ENCODE data around the gene KRT33B.
"Not testable (repeated sequence)": the region's sequence is repeated elsewhere in the genome, so short reads cannot be mapped to it uniquely, and the experiment has no call there.

KRT33B gene

GRCh38 chr17:41393294-41393693 lies 23.7 kb upstream of the KRT33B start:
- DNase-seq, result no peak

GRCh38 chr17:41392278-41392677 lies 22.7 kb upstream of the KRT33B start:
- no peak for DNase-seq

GRCh38 chr17:41391535-41391934 lies 21.9 kb upstream of the KRT33B start:
- DNase-seq, result no peak

GRCh38 chr17:41390411-41390938 lies 20.9 kb upstream of the KRT33B start:
- no peak for DNase-seq

GRCh38 chr17:41387670-41388069 lies 18.1 kb upstream of the KRT33B start:
- DNase-seq, result no peak

- DNase-seq, result no peak
Measured at GRCh38 chr17:41386227-41386626, 16.6 kb upstream of the KRT33B start.

- DNase-seq, result no peak
Measured at GRCh38 chr17:41383690-41384089, 14.1 kb upstream of the KRT33B start.

GRCh38 chr17:41382394-41382793 lies 12.8 kb upstream of the KRT33B start:
- no peak for DNase-seq

GRCh38 chr17:41381943-41382342 lies 12.3 kb upstream of the KRT33B start, which contains the start of gene KRT34:
Gene KRT34, minus strand, starts transcription at chr17:41382306. Its CDS starts 60 bp downstream, at chr17:41382246.
- DNase-seq, result not testable (repeated sequence)

- DNase-seq, result not testable (repeated sequence)
Measured at GRCh38 chr17:41380091-41380490, 10.5 kb upstream of the KRT33B start.

- no peak for DNase-seq
Measured at GRCh38 chr17:41377546-41377945, 7.9 kb upstream of the KRT33B start.

- no peak for DNase-seq
Measured at GRCh38 chr17:41369023-41369422, 590 bp downstream of the KRT33B start.

- no peak for DNase-seq
Measured at GRCh38 chr17:41367426-41368075, 2.1 kb downstream of the KRT33B start.

- DNase-seq, result no peak
Measured at GRCh38 chr17:41366070-41366469, 3.5 kb downstream of the KRT33B start.

- DNase-seq, result no peak
Measured at GRCh38 chr17:41363881-41364280, 5.7 kb downstream of the KRT33B start.

GRCh38 chr17:41360296-41360995 lies 9.2 kb downstream of the KRT33B start:
- DNase-seq, result no peak

GRCh38 chr17:41354536-41354935 lies 15.1 kb downstream of the KRT33B start:
- no peak for DNase-seq

GRCh38 chr17:41352597-41353366 lies 16.8 kb downstream of the KRT33B start:
- no peak for DNase-seq

- no peak for DNase-seq
Measured at GRCh38 chr17:41351177-41351576, 18.4 kb downstream of the KRT33B start.

GRCh38 chr17:41350381-41350878 lies 19.2 kb downstream of the KRT33B start, which contains the start of gene KRT33A:
Gene KRT33A, minus strand, starts transcription at chr17:41350828. Its CDS starts 61 bp downstream, at chr17:41350767.
- not testable (repeated sequence) for DNase-seq

- no peak for DNase-seq
Measured at GRCh38 chr17:41347869-41348760, 21.5 kb downstream of the KRT33B start.

GRCh38 chr17:41346421-41346820 lies 23.2 kb downstream of the KRT33B start:
- DNase-seq, result not testable (repeated sequence)
